NCI-H2196 treated with DMSO at 0.1 percent for 48 hours (cell line): ENCODE results near the gene MYO16.

Source experiments
- DNase-seq: peaks from one replicate; lab custom pipeline; 2025; ENCODE audit not compliant: unreplicated experiment; lab: John Stamatoyannopoulos, UW

Gene MYO16

DNA sequence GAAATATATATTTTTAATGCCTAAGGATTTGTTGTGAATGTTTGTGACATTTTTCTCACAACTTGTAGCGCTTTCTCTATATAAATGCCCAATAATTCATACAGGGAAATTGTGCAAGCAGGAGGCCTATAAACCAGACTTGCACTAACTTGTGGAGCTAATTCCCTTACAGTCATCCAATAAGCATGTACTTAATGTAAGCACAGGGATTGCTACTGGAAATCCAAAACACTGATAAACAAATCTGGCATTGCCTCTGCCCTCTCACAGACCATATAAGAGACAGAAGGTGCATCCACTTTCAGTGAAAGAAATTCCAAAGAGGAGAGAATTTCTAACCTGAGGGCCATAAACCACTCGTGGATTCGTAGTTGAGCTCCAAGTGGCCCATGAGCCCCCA lies 518.8 kb downstream of the MYO16 start:
- no peak for DNase-seq

DNA sequence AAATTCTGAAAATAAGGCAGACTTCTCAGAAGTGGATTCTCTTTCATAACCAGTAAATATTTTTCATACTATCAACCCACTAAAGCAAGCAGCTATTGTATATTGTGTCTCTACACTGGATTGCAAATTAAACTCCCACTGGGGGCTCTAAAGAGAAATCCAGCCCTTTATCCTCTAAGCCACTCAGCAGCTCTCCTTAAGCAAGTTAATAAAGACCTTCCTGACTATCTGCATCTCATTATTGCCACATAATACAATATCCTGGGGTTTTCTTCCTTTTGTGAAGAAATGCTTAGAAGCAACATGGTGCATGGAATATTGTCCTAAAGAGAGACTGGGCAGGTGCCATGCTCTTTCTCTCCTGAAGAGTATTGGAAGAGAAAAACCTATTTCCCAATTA lies 521.3 kb downstream of the MYO16 start:
- no peak for DNase-seq

DNA sequence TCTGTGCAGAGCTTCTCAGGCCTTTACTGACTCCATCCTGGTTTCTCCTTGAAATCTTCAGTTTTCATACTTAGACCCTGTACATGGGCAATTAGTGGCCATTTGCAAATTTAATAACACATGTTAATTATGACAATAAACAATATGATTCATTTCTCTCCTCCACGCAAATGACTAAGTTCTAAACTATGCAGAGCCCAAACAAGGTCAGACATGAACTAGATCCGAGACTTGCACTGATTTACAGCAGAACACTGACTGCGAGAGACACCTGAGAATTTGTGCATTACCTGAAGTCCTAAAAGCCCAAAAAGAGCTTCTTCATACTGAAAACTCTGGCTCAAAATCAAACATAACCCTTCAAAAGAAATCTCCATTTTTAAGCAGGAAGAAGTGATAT lies 521.8 kb downstream of the MYO16 start:
- DNase-seq, result no peak

DNA sequence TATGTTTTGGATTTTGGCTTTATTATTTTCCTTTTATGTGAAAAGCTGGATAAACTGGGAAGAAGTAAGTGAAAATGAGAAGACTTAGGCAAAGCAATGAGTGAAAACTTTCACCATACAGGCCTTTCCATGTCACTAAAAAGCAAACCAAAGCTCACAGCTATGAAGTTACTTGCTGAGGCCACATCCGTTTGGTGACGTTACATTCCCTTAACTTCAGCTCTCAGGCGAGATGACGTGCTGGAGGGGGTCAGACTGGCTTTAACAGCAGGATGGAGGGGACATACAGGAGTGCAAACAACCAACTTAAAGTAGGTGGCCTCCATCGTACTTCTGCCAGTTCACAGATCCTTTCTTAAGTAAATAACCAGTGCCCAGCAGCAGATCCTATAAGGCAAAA lies 522.3 kb downstream of the MYO16 start:
- DNase-seq, result no peak

DNA sequence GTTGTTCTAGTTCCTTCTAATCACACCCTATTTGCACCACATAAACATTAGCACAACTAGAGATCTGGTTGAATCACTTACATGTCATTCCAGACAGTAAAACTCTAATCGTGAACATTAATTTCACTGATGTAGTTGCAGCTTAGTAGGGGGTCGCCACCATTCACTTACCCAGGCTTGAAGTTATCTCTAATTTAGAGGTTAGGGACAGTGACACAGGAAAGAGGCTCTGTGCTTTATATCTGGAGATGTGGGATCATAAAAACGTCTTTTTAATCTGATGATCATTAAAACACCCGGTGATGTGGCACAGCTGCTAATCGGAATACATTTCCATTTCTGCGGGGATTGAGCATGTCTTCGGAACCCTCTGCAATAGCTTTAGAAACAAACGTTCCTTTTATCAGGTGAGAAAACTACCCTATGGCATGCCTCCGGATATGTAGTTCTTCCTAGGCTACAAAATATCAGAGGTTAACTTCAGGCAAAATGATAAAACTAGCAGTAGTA lies 523.0 kb downstream of the MYO16 start:
- no peak for DNase-seq

DNA sequence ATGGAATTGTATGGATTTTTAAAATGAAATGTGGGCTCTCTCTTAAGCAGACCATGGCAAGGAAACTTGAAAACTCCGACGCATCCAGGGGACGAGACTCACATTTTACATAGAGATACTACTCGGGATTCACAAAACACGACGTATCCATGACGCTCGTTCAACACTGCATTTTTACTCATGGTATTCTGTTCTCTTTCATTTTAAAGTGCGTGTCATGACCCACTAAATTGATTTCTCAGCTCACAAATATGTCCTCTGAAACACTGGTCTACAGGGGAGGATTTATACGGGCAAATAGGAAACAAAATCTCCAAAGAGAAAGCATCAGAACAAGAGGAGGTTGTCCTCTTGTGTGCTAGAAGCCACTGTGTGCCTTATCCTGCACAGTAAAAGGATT lies 523.5 kb downstream of the MYO16 start:
- DNase-seq, result no peak

DNA sequence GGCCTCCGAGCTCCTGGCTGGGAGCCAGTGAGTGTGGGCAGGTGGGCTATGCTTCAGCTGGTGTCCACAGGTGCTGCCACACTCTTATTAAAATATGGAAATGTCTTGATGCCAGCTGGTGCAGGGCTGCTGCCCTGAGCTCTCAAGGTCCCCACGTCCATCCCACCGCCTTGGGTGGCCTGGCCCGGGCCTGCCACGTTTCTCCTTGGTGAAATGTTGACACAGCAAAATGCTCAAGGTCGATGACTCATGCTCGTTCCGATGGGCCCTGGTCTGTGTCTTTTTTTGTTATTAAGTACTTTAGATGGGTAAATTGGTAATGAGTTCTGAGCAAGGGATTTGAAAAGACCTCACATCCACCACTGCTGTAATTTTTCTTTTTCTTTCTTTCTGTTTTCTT lies 524.7 kb downstream of the MYO16 start:
- DNase-seq, result no peak

DNA sequence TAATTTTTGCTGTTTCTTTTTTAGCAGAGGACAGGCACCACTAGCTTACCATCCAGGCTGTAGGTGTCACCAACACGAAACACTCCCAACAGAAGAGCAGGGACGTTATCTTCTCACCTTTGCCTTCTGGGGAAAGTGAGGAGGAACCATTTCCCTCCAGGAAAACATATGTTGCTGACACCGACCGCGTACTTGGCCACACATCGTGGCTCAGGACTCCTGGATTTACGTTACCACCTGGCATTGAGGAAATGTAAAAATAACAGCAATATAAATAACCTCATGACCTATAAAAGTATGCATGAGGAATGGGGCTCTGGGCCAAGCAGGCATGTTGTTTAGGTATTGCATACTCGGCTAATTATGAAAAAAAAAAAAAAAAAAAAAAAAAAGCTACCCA lies 525.1 kb downstream of the MYO16 start:
- no peak for DNase-seq

DNA sequence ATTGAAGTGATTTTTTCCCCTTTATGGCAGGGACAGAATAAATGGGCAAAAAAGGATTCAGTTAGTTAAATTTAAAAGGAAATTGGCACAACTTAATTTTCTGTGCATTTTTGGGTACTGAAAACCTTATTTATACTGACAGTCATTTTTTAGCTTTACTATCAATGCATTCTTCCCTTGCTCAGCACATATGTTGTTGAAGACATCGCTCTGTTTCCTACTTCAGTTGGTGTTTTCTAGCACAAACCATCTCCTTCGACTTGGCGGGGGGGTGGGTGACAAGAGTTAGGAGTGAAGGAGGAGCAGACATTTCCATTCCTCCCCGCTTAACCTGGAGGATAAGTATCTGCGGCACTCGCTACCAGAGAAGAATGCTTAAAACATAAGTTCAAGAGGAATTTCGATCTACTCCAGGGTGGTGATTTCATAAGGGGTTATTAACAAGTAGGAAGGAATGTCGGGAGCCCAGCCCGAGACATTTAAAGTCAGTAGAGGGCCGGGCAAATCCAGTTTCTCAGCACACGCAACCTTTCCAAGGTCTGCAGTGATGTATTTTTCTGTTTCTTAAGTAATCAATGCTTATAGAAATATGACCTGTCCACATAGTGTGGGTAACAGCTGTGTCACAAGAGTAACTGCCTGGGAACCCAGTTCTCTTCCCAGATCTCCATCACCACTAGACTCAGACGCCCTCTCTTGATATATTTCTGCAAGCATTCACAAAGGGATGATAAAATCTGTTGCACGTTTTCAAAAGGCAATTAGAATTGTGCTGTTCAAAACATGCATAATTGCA lies 525.8 kb downstream of the MYO16 start:
- DNase-seq, result no peak

DNA sequence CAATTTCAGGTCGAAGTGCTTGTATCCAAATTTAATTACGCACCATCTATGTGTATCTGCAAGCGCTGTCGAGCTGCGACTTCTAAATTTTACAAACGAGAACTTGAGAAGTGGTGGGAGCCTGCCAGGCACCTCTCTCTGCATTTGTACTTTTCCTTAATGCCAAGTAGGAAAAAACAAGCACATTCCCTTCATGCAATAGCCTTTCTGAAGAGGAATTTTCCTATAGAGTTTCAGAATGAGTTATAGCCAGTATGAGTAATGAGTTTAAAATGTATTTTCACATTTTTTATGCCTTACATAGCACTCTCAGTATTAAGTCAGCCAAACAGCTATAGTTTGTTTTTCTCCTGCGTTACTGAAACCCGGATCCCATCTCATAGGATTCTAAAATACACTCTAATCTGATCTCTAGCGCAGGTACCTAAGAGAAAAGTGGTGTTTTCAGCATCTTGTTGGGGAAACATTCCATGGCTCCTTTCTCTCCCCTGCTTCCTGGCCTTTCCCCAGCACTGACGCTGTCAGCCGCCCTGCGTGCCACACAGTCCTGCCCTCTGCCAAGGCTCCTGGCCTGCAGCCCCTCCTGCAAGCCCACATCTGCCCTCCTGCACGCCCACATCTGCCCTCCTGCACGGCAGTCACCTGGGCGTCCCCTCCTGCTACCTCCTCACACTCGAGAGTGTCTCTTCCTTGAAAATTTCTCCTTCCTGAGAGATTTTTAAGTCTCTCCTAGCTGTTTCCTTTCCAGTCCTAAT lies 526.9 kb downstream of the MYO16 start:
- no peak for DNase-seq

DNA sequence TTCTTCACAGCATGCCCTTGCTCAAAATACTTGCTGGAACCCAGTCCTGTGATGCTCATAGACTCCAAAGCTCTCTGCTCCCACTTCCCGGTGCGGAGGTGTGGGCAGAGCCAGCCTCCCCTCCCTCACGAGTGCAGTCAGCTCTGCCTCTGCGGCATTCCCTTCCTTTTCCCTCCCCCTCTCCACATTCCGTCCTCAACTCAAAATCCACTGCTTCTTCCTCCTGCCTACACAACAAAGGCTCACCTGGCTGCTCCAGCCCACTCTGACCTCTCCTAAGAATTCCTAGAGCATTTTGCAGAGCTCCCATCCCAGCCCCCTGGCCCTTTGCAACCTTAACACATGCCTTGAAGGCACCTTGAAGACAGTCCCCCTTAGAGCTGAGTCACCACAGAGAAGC lies 527.9 kb downstream of the MYO16 start:
- DNase-seq, result no peak

DNA sequence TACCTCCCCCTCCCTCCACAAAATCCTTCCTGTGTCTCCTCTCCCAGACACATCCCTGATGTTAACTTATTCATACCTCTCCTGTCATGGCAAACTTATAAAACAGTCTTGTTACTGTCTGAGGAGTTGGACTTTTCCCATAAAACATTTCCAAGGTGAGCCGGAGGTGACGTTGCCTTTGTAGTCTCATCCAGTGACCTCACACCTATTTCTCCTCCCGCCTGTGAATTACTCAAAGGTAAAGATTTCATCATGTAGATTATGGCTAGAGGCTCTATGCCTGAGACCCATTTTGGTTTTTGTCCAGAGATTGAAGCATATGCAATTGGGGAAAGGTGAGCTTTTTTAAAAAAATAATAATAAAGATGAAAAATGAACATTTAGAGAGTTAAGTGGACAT lies 529.0 kb downstream of the MYO16 start:
- DNase-seq, result no peak

DNA sequence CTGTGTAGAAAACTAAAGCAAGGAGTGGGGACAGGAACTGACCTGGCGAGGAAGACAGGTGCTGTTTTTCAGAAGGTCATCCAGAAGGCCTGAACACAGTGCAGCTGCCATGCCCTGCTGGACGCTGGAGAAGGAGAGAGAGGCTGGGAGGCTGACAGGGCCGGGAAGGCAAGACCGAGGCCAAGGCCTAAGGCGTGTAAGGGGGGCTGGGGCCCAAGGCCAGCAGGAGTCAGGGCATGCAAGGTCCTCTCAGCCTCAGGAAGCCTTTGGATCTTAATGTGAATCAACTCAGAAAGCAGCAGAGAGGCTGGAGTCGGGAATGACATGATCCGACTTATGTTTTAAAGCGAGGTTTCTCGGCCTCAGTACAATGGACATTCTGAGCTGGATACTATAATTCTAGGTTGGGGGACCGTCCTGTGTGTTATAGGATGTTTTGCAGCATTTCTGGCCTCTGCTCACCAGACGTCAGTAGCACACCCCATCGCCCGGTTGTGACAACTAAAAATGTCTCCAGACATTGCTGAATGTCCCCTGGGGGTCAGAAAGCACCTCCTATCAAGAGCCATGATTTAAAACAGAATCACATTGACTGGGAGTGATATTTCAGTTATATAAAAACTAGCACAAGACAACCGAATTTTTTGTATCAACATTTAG lies 530.4 kb downstream of the MYO16 start:
- no peak for DNase-seq

DNA sequence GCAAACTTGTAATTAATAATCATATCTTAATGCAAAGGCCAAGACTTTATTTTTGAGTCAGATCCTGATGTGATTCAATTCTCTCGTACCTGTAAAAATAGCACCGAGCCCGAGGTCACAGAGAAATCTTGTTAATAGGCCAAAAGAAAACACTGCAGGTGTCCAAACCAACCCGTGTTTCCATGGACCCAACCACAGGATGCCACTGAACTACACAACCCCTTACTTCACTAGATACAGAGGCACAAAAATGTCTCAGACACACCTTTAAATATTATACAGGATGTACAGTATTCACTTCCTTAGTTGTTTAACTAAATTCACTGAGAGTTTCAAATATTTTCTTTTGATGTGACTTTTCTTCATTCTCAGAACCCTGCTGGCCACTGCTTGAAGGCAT lies 530.9 kb downstream of the MYO16 start:
- DNase-seq, result no peak

DNA sequence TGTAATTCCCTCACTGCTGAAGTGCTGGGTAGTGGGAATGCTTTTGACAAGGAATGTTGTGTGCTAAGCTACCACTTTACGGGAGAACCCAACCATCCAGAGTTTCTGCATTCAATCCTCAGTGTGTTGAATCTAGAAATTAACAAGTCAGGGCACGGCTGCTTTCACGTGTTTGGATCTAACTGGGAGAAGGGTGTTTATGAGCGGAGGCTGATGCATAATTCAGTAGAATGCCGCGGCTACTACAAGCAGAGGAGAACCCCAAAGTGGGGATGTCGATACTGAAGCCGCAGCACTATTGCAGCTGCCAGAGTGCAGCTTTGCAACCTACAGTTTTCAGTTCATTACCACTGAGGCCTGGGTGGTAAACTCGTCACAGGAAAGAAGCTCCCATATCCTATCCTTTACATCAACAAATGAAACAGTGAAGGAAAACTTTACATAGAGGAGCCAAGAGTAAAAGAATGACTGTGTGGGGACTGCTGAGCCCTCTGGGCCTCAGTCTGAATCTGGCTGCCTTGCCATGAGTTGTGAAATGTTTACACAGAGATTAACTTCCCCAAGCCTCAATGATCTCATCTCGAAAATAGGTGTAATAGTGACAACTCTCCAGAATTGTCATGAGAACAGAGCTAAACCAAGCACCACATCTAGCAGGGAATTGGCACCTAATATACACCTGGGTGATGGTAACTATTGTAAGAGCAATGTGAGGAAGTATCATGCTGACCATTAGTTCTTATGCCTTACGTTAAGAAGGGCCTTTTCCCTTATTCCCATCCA lies 531.7 kb downstream of the MYO16 start:
- no peak for DNase-seq

DNA sequence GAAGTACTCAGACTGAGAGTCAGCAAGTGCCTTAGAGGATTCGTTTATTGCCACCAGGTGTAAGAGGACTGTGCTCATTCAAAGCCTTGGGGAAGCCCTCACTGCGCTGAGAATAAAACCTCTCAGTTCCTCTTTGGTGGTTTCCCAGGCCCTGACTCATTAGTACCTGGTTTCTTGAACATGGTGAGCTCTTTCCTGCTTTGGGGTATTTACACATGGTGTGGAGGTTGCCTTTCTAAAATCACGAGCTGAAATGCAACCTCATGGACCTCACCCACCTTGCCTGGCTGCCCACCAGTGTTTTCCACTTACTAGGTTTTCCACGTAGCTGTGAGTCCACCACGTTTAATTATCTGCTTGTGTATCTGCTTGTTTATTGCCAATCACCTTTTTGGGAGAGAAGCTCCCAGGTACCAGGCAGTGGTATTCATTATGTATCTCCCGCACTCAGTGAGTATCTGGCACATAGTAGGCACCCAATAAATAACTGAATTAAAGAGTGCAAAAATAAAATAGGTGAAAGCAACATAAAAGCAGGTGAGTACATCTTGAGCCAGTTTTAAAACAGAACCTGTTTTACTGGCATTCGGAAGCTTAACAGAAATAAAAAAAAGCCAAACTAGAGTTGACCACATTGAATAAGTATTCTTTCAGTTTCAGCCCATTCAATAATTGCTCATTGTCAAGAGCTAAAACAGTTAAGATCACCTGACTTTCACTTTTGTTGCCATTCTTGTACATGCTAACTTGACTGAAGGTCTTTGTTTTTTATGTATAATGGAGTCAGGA lies 533.0 kb downstream of the MYO16 start:
- DNase-seq, result no peak

DNA sequence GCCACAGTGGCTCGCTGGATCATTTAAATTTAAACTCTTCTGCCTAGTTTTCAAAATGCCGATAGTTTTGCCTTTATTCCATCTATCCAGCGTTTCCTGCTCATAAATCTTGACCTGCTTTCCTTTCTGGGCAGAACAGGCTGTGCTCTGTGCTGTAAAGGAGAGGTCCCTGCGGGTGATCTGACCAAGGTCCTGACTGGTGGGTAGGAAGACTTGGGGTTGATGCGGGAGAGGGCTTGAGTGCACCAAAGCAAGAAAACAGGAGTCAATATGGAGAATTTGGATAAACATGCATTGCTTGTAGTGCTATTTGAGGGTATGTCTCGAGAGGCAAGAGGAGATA lies 533.6 kb downstream of the MYO16 start:
- no peak for DNase-seq

DNA sequence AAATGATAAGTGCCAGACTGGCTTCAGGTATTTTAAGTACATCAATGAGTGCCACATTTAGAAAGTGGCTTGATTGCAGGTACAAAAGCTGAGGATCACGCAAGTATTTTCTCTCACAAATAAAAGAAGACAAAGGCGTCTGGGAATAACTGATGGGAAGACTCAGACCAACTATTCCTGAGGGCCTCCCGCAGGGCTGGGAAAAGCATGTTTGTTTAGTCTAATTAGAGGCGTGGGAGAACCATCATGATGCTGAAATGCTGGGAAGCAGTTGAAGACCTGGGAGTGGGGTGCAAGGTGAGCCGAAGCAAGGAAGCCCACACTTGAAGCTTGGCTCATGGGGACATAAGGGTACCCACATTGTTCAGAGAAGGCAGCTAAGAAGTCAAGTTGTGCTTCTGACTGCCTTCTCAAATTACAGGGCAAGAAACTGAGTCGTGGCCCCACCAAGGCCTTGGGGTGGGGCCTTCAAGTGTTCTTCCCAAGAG lies 536.0 kb downstream of the MYO16 start:
- DNase-seq, result no peak

DNA sequence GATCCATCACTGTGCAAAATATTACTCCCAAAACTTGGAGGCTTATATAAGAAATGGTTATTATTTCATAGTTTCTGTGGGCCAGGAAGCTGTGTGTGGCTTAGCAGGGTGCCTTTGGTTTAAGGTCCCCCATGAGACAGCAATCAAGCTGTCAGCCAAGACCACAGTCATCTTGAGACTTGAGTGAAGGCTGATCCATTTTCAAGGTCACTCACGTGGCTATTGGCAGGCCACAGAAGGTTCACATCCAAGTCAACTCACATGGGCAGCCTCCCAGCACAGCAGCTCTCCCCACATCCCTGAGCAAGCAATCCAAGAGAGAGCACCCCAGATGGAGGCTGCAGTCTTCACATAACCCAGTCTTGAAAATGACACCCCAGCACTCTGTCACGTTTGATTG lies 537.4 kb downstream of the MYO16 start:
- no peak for DNase-seq

DNA sequence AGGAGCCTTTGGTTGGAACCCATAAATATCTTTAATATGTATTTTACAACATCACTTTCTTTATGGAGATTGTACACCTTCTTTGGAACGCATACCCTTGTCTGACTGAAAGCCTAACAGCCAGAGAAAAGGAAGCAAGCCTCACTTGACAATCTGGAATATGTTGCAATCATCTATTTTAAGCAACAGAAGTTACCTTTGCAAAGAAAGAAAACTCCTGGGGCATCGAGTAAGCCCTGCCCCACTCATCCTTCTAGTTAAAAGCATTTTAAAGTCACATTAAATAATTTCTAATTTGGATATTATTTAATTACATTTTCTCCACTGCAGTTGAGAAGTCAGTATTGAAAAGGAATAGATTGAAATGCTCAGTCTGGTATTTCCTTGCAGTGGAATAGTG lies 542.7 kb downstream of the MYO16 start:
- no peak for DNase-seq
